Epithelial cell of esophagus (primary cell): ENCODE data around the gene S100A9.

Experiments used
- DNase-seq: peaks from one replicate; pipeline ENCODE4 v3.0.0; 2010; ENCODE audit warnings: low read depth
- H3K4me3 ChIP-seq: 2 replicates; pipeline ENCODE4 v1.5.1; 2011; ENCODE audit warnings: mild to moderate bottlenecking, low read length, control low read depth
- TF ChIP-seq, protein P1 (sequence below): IDR thresholded peaks from 2 replicates; pipeline ENCODE4 v1.5.1; 2011; ENCODE audit warnings: low read depth, mild to moderate bottlenecking, low read length, control low read depth, inconsistent platforms; ENCODE audit not compliant: insufficient read depth; ENCODE audit errors: missing control alignments

Gene S100A9

DNA sequence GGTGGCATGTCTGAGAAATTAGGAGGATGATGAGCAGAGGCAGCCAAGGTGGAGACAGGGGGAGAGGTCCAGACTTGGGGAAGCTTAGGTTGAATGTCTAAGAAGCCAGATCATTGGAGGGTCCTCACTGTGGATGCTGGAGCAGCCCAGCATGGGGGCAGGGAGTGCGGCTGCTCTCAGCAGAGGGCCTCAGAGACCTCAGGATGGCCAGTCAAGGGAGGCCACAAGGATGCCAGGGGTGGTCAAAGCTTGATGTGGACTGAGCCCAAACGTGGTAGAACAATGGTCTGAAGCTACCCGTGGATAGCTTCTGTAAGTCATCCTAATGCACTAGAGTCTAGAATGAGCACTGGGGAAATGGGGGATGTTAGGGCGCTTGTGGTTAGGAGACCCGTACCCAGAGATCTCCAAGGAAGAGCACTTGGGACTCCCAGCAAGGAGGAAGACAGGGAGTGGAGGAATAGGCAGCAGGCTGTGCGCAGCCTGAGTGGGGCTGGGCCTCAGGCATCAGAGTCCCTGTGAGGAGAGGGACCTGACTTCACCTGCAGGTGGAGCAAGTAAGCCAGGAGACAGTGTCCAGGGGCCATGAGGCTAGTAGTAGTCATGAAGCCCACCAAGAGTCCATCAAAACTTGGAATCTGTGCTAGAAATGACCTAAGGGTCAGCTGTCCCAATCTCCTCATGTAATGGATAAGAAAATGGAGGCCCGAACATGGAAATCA, 4.3 kb upstream of the S100A9 start:
- no peak overlapping the region for H3K4me3 ChIP-seq
- TF ChIP-seq, protein P1, sequence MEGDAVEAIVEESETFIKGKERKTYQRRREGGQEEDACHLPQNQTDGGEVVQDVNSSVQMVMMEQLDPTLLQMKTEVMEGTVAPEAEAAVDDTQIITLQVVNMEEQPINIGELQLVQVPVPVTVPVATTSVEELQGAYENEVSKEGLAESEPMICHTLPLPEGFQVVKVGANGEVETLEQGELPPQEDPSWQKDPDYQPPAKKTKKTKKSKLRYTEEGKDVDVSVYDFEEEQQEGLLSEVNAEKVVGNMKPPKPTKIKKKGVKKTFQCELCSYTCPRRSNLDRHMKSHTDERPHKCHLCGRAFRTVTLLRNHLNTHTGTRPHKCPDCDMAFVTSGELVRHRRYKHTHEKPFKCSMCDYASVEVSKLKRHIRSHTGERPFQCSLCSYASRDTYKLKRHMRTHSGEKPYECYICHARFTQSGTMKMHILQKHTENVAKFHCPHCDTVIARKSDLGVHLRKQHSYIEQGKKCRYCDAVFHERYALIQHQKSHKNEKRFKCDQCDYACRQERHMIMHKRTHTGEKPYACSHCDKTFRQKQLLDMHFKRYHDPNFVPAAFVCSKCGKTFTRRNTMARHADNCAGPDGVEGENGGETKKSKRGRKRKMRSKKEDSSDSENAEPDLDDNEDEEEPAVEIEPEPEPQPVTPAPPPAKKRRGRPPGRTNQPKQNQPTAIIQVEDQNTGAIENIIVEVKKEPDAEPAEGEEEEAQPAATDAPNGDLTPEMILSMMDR: peak; percentile 77
- DNase-seq: peak; percentile 50

- TF ChIP-seq, protein P1: peak; percentile 23
- no peak overlapping the region for H3K4me3 ChIP-seq
- DNase-seq: no peak
Measured at GRCh38 chr1:153354515-153355193, 3.0 kb upstream of the S100A9 start.

- peak; percentile 95 for DNase-seq
- no peak overlapping the region for H3K4me3 ChIP-seq
- TF ChIP-seq, protein P1: peak; percentile 87
Measured at GRCh38 chr1:153355445-153356071, 2.1 kb upstream of the S100A9 start.

DNA sequence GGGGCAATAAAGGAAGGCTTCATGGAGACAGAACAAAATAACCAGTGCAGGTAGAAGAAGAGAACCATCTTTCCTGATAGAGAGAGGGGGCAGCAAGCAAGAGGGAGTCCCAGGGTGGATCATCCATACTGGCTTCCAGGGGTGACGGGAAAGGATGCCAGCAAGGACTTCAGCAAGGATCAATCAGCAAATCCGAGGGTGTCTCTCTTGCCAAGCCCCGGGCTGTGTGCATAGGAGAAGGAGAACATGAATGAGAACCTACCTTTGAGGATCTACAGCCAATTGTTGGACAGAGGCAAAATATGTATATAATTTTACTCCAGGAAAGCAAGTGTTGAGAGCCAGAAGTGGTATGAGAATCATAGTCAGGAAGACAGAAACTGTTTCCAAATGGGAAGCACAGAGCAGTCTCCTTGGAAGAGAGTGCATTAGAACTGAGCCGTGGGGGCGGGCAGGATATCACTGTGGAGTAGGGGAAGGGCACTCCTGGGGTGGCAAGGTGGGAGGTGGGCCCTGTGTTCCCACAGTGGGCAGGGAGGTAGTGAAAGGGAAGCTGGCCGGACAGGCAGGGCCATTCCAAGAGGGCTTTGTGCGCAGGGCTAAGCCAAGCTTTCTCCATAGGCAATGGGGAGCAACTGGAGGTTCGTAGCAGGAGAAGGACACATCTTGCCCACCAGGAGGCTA, 1.1 kb upstream of the S100A9 start:
- H3K4me3 ChIP-seq: no peak overlapping the region

DNA sequence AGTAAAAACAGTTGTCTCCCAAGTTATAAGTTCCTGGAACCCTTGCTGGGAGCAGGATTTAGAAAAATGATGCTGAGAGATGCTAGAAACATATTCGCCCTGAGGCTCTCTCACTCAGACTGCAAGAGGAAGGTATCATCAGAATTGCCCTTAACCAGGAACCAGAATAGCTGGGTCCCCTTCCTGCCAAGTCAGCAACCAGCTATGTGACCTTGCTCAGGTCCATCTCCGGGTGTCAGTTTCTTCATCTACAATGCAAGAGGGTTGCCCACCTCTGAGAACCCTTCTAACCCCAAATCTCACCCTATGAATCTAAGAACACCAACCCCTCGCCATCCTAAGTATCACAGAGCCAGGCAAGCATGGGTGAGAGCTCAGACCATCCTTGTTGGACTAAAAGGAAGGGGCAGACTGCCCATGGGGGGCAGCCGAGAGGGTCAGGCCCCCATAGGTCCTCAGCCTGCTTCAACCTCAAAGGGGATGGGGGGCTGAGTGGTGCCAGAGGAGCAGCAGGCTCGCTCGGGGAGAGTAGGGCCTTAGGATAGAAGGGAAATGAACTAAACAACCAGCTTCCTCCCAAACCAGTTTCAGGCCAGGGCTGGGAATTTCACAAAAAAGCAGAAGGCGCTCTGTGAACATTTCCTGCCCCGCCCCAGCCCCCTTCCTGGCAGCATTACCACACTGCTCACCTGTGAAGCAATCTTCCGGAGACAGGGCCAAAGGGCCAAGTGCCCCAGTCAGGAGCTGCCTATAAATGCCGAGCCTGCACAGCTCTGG, 390 bp upstream of the S100A9 start:
- no peak overlapping the region for H3K4me3 ChIP-seq
- TF ChIP-seq, protein P1: no peak

More for the DNA sequence above, 1.1 kb upstream of the S100A9 start:
- no peak for DNase-seq
- TF ChIP-seq, protein P1: no peak

DNA sequence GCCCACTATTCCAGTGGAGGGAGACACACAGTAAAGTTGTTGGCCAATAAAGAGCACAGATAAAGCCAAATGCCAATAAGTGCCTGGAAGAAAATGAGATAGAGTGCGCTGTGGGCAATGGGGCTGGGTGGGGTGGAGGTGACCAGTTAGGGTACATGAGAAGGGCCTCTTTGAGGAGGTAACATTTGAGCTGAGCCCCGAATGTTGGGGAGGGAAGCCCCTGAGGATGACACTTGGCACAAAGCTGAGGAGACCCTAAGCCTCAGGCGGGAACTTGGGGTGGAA, 979 bp downstream of the S100A9 start:
- no peak for DNase-seq
- TF ChIP-seq, protein P1: no peak
- peak overlapping the region; percentile 0 for H3K4me3 ChIP-seq

More for the DNA sequence above, 390 bp upstream of the S100A9 start:
- peak; percentile 92 for DNase-seq
